Parietal lobe (tissue), 2 donors: Measurements from ENCODE around the gene GPBP1L1. TPM values are rescaled to one million over a fixed set of nuclear protein-coding genes. Genes with fewer than 3 reads are reported as not detected.

Source experiments
- small RNA-seq: library from RNA; depleted of rRNA; stranded (forward); fragments of <200 nt; gene quantifications from one replicate; pipeline ENCODE3, GENCODE V24; 2014; ENCODE audit warnings: low replicate concordance
- total RNA-seq: library from RNA; depleted of rRNA; stranded (reverse); fragments of >200 nt; gene quantifications from one replicate; pipeline ENCODE4 v1.2.3, GENCODE V29; 2014

GPBP1L1 gene
- 91.1 TPM for total RNA-seq

GRCh38 chr1:45686288-45687013, at the start of gene GPBP1L1:
Gene GPBP1L1, minus strand, starts transcription at chr1:45686533. Its CDS starts 27,446 bp downstream, at chr1:45659087.

GRCh38 chr1:45687754-45688740, 1.7 kb upstream of the GPBP1L1 start, which contains the start of gene TMEM69:
Gene TMEM69, plus strand, starts transcription at chr1:45688181. Its CDS starts 2,888 bp downstream, at chr1:45691069.

GRCh38 chr1:45623972-45624371, 62.4 kb downstream of the GPBP1L1 start, which contains the start of gene CCDC17:
Gene CCDC17, minus strand, starts transcription at chr1:45624054. Its CDS starts 145 bp downstream, at chr1:45623909.

GRCh38 chr1:45583666-45584350, 102.5 kb downstream of the GPBP1L1 start, which contains the start of gene NASP:
Gene NASP, plus strand, starts transcription at chr1:45584041. Its CDS starts 106 bp downstream, at chr1:45584147.

Small RNAs within 50 kb of the gene (small RNA-seq; reads per million reads assigned to genes)
- gene AL355480.1, result not detected
- gene AL355480.2, result not detected
- gene AL355480.3, result not detected
- not detected for gene AL355480.4

Other genes starting within 250 kb of the GPBP1L1 start
- gene TESK2, start 195.4 kb downstream of the GPBP1L1 start, total RNA-seq, result 1.6 TPM
- 0.63 TPM for gene CCDC163, start 186.5 kb downstream of the GPBP1L1 start, total RNA-seq
- 2.8 TPM for gene MMACHC, start 186.2 kb downstream of the GPBP1L1 start, total RNA-seq
- 128 TPM for gene PRDX1, start 164.6 kb downstream of the GPBP1L1 start, total RNA-seq
- 68.9 TPM for gene AKR1A1, start 135.7 kb downstream of the GPBP1L1 start, total RNA-seq
- gene NASP, start 102.5 kb downstream of the GPBP1L1 start, total RNA-seq, result 165 TPM
- gene CCDC17, start 62.5 kb downstream of the GPBP1L1 start, total RNA-seq, result 0.94 TPM
- gene TMEM69, start 1.6 kb upstream of the GPBP1L1 start, total RNA-seq, result 31.0 TPM
- gene IPP, start 64.1 kb upstream of the GPBP1L1 start, total RNA-seq, result 11.6 TPM
- 126 TPM for gene MAST2, start 117.1 kb upstream of the GPBP1L1 start, total RNA-seq